ENCODE results near the gene QTRT2. TPM values are rescaled to one million over a fixed set of nuclear protein-coding genes. Genes with fewer than 3 reads are reported as not detected.

The QTRT2 gene
- total and polyA plus RNA-seq, 9 of the 15 experiments (the other 6 are each of a cell fraction or from before 2014, with no cell fraction given): 10.2 to 25.1 (median 17.3) TPM

DNA sequence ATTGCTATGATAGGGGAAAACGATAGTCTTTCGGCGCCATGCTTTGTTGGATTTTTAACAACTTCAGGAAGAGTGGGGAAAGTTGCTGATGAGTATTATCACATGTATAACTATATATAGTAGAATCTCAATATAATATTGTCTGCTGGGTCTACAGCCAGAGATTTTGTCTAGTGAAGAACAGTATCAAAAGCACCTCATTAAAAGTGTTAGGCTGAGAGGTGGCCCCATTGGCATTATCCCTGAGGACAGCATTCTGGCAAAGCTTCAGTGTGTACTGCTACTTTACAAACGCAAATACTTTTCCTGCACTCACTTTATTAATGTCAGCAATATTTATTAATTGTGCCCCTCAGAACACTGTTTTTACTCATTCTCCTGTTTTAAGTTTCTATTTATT lies 11.8 kb downstream of the QTRT2 start (continued):
- TF ChIP-seq STAT5B (CRISPR knock-in tag; IDR thresholded peaks at IDR 0.05) (no peak), THAP12 (CRISPR knock-in tag; IDR thresholded peaks at IDR 0.05) (no peak), ZBTB1 (CRISPR knock-in tag; IDR thresholded peaks at IDR 0.05; ENCODE audit: borderline replicate concordance, low read depth) (no peak)

DNA sequence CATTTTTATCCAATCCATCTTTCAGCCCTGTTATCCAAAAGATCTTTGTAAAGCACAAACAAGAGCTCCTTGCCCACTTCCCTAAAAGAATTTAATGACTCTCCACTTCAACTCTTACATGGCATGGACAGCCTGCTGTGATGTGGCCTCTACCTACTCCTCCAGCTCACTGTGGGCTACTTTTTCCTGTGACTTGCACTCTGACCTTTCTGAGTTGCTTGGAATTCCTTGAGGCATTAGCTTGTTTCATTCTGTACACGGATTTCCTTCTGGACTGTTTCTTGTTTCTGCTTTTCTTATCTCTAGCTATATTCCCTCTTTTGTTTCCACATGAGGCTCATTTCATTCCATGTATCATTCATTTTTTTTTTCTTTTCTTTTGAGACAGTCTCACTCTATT lies 15.2 kb downstream of the QTRT2 start:
- no peak for DNase-seq (ENCODE audit: extremely low read depth in 1 of 4, low spot score in 3 of 4)
- peaks cover 79% of the 10 kb centered on the region; the same call in 2 of the 3 replicates for H3K36me3 ChIP-seq (ENCODE audit: control insufficient read depth, insufficient read depth, low read length)
- ChIA-PET CTCF (ENCODE audit: low intra/inter-chr PET ratio) (no interaction called here), POLR2A (no interaction called here)
- FAIRE-seq: no peak
- no peak overlapping the region for H3K27ac ChIP-seq (ENCODE audit: extremely low read depth, low read depth, low read length)
- H3K9me3 ChIP-seq (replicated peaks; ENCODE audit: control insufficient read depth, insufficient read depth, low read depth, low read length): no peaks in the 10 kb centered on the region
- ATAC-seq: no peak
- no peaks in the 10 kb centered on the region for H3K79me2 ChIP-seq (ENCODE audit: control insufficient read depth, insufficient read depth, low read length)
- no peaks in the 10 kb centered on the region for H3K9me1 ChIP-seq (ENCODE audit: control insufficient read depth, insufficient read depth, low read length)
- no peak overlapping the region for H3K9ac ChIP-seq (ENCODE audit: insufficient read depth in 1 of 2, low read depth in 2 of 2, low read length in 2 of 2)
- BruUV-seq (replicated peaks): no TSS peak
- H3K4me2 ChIP-seq (ENCODE audit: insufficient read depth, low read length): no peak overlapping the region
- in situ Hi-C loops (cut with MboI) (no loop called here), intact Hi-C loops (cut with micrococcal nuclease) (no loop called here)
- H2AFZ ChIP-seq (ENCODE audit: low read depth, low read length): no peak overlapping the region
- H3K4me1 ChIP-seq (replicated peaks in 1 of 2; ENCODE audit: control insufficient read depth in 2 of 2, insufficient read depth in 2 of 2, low read length in 2 of 2): no peaks in the 10 kb centered on the region
- H4K20me1 ChIP-seq (replicated peaks; ENCODE audit: control insufficient read depth, insufficient read depth, low read length): no peaks in the 10 kb centered on the region
- WGBS (ENCODE audit: insufficient coverage, low coverage, missing lambda C conversion rate): 25% methylated on average over 1 of the region's 1 CpG
- no peak overlapping the region for H3K4me3 ChIP-seq
- H3K27me3 ChIP-seq (ENCODE audit: control insufficient read depth in 2 of 2, insufficient read depth in 2 of 2, low read length in 2 of 2): no peaks in the 10 kb centered on the region
- TF ChIP-seq ZNF395 (CRISPR knock-in tag; IDR thresholded peaks at IDR 0.05): no peak
- no peak for TF ChIP-seq ARHGAP35 (IDR thresholded peaks at IDR 0.05; ENCODE audit: partially characterized antibody)
- TF ChIP-seq RFX5 (IDR thresholded peaks at IDR 0.05; ENCODE audit: low read depth, low read length): no peak
- no peak for TF ChIP-seq ZNF41 (CRISPR knock-in tag; conservative IDR thresholded peaks at IDR 0.05)
- no peak for TF ChIP-seq SRSF1 (IDR thresholded peaks at IDR 0.05; ENCODE audit: low read depth, low read length)
- TF ChIP-seq ARID3A (IDR thresholded peaks at IDR 0.05; ENCODE audit: borderline replicate concordance, low read depth, low read length): no peak
- no peak for TF ChIP-seq FOXO4 (CRISPR knock-in tag; IDR thresholded peaks at IDR 0.05)
- no peak for TF ChIP-seq HLTF (IDR thresholded peaks at IDR 0.05)
- no peak for TF ChIP-seq POLR3A (IDR thresholded peaks at IDR 0.05; ENCODE audit: borderline replicate concordance, extremely low read depth, insufficient read depth, insufficient read length)
- TF ChIP-seq MBD1 (CRISPR knock-in tag; IDR thresholded peaks at IDR 0.05): no peak

All from K562 (cell line).